Dermis blood vessel endothelial cell (primary cell): ENCODE results near the gene LRP2. TPM values are rescaled to one million over a fixed set of nuclear protein-coding genes. Genes with fewer than 3 reads are reported as not detected.

Experiments used
- DNase-seq: peaks from one replicate; pipeline ENCODE4 v3.0.0; 2010
- total RNA-seq: library from RNA; depleted of rRNA; stranded (reverse); fragments of >200 nt; gene quantifications from 2 replicates; pipeline ENCODE4 v1.2.3, GENCODE V29; 2014

The LRP2 gene
- total RNA-seq, 1 donor from 2014 or later = not detected

DNA sequence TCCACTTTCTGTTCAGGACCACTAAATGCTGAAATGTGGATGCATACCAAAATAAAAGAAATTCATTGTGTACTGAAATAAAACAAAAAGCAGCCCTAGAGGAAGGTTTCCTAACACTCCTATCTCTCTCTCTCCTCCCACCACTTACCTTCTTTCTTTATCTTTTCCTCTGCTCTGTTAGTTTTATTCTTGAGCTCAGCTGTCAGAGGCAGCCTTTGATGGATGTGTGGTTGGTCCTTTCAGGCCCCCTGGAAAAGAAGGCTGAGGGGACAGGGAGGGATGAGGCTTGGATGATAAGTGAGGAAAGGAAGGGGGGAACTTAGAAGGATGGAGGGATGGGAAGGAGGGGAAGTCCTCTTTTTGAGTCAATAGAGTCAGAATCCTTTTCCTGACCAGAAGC lies 245.3 kb downstream of the LRP2 start:
- DNase-seq = no peak

DNA sequence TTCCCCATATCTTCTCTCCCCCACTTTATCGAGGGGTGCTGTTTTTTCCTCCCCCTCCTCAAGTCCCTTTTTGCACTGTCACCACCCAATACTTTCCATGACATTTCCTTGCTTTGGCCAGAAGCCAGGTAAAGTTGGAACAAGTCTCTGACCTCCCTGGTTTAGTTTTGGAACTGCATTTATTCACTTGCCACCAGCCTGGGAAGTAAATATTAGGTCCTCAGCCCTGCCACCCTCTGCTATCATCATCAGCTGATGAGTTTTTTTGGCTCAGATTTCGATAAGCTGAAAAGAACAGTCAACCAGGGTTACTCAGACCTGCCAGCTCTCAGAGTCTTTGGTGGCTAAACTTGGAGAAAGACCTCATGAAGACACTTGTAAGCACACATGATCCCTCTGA lies 246.0 kb downstream of the LRP2 start:
- no peak for DNase-seq

DNA sequence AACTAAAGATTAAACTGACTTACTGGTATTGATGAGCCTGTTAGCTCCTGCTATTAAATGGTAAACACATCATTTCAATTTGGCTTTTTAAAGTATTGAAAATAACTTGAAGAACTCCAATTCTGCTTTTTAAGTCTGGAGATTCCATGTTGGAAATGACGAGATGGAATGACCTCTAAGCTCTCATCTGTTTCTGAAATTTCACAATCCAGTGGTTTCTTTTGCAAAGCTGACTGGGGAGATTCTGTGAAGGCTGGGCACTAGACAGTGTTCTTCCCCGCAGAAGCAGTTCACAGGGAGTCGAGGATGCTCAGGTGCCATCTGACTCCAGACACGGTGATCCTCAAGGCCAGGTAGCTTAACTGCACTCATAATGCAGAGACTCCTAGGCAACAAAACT lies 248.3 kb downstream of the LRP2 start:
- DNase-seq = no peak

DNA sequence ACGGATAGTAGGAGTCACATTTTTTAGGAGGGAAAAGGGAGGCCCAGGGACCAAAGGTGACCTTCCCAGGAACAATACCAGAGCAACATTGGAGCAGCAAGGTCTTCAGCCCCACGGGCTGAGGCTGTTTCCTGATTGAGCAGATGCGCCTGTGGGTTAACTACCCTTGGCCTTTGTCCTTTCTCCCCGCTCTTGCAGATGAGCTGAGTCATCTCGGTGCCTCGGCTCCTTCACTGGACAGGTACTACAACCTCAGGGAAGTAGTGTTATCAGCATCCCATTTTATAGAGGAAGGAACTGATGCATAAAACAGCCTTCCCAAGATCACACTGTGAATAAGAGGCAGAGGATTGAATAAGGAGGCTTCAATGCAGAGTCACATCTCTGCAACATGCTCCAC lies 249.5 kb downstream of the LRP2 start:
- DNase-seq = no peak

DNA sequence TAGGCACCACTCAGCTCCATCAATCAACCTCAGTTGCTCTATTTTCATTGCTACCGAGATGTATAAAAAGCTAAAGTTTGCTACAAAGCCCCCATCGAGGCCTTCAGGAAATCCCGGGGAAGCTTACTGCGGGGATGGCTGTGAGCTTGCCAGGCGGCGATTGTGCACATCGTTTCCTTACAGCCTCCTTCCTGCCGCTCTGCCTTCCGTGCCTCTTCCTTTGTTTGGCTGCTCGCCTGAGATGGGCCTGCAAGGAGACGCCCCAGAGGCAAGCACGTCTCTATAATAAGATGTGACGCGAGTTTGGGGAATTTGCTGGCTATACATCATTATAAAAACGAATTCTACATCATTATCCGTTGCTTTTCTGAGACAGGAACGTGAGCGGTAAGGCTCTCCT lies 251.4 kb downstream of the LRP2 start:
- DNase-seq = peak; percentile 48

DNA sequence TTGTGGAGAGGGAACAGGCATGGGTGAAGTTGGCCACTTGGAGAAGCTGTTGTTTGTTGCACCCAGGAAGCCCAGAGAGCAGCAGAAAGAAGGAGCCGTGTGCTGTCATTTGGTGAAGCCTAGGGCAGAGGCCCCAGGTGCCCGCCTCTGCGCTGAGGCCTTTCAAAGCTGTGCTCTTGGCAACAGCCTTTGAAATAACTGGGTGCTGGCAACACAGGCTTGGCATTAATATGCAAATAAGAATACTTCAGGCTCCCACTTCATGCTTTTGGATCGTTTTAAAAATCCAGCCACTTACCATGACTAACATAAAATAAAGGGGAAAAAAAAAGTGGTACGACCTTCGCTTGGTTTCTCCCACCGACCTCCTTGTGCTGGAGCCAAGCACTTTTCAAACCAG lies 251.9 kb downstream of the LRP2 start:
- no peak for DNase-seq

DNA sequence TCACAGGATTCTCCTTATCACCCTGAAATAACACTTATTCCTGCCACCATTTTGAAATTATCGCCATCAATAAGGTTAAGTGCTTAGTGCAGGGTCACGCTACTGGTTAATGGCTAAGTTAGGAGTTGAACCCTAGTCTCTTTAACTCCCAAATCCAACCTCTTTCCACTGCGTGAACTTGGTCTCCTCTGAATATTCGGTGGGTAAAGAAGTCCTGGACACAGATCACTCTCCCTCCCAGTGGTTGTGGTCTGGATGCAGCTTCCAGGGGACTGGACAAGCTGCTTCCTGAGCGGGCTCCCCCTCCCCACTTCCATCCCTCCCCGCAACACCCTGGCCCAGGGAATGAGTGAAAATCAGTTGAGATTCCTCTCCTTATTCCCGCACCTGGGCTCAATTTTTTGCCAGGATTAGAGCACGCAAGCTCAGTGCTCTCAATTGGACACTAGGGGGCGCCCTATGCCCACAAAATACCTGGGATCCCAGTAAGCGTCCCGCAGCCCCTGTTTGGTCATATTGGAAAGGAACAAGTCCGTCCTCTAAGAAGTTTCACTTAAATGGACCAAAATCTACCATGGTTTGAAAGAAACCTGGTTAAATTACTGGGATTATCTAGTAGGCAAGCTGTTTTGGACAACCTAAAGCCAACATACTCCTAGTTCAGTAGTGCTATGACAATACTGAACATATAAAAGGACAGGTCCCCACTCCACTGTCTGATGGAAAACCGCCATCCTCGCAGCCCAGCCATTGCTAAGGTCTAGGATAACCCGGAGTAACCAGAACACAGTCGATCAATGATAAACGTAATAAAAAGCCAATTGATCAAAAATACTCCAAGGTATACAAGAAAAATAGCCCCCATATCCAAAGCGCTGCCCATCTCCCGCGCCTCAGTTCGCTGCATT lies 252.6 kb downstream of the LRP2 start:
- DNase-seq = peak; percentile 88

DNA sequence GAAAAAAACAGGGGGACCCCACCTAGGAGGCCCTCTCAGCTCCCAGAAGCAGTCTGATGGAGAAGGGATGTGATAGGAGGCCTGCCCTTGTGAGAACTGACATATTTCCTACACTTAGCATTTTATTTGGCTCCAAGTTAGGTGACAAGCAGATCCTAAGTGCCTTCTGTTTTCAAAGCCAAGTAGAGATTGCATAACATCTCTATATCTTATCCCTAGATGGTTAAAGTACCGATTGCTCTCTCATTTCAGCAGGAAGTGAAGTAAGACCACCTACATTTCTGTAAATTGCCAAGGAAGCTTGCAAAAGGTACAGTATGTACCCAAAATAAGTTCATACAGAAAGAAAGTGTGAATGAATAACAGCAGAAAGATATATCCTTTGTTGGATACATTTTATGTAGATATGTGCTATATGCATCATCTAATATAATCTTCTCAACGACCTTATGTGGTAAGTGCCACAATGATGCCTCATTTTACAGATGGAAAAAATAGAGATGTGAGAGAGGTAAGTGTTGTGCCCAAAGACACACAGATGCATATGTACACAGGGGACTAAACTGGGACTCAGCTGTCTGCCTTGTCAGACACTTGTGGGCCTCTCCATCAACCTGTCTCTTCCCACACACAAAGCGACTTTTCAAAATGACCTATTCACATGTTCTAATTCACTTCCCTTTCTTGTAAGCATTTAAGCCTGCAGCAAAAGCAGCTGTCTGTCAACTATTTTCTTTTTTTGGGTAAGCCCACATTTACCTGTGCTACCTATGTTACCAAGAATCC lies 254.0 kb downstream of the LRP2 start:
- no peak for DNase-seq

DNA sequence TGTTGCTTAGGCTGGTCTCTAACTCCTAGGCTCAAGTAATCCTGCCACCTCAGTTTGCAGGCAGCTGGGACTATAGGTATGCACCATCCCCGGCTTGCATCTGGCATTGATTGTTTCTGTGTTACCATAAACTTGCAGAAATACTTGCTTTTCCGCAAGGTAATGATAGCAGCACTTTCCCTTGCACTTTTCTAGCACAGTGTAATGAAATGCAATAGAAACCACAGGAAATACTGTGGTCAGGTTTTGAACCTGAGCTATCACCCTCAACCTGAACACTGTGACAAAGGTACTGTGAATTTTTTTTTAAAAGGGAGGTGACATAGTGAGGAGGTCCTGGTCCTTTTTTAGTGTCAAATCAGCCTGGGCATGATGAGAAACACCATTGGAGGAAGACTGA lies 254.7 kb downstream of the LRP2 start:
- no peak for DNase-seq

DNA sequence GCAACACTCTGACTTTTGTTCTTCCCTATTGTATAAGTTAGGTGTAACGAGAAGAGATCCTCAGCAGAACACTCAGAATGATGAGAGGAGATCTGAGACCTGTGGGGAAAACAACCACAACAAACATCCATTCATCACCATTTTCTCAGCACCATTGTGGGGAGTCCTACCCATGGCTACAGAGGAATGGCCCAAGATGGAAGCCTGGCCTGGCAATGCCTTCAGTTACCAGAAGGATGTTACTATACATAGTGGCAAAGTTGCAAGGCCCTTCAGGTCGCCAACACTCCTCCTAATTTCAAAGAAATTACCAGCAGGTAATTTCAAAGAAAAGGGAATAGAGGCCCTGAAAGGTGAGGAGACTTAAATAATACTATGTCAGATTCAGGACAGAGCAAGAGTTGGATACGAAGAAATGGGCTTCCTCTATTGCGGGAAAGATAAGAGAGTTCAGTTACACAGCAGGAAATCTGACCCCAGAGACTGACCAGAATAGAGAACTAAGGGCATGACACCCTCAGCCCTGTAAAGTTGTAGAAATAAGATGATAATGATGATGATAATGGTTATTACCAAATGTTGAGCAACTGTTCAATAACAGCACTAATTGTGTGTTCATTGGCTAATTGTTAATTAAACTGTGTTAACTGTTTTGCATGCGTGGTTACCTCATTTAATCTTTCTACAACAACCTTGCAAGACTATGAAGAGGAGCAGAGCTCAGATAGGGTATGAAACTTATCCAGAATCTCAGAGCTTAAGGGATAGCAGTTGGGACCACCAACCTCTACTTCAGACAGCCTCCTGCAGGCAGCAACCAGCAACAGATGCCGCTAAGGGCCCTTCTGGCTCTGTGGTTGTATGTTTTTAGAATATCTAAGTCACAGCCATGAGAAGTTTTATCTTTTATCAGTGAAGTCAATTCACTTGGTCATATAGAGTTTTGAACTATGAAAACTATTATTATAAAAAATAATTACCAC lies 255.5 kb downstream of the LRP2 start:
- no peak for DNase-seq

DNA sequence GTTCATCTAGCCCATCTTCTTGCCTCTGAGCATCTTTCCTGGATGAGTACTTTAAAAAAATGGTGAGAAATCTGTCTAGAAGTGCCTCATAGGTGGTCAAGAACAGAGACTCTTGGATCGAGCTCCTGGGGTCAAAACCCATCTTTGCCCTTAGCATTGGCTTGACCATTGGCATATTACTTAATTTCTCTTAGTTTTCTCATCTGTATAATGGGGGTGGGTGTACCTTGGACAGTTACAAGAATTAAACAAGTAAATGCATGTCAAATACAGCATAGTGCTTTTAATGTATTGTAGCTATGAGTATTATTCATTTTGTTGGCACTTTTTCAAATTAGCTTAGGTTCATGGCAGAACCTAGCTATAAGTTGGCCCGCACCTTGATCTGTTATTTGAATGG lies 256.2 kb downstream of the LRP2 start:
- no peak for DNase-seq

DNA sequence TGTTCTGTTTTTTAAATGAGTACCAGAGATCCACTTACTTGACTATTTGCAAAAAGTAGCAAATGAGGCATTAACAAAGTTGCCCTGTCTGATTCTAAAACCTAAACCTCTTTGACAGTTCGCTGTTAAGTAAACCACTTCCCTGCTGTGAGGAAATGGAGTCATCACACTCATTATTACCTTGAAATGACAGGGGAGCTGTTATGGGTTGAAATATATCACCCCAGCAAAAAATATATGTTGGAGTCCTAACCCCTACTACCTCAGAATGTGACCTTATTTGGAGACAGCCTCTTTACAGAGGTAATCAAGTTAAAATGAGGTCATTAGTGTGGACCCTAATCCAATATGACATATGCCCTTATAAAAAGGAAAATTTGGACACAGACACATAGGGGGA lies 256.9 kb downstream of the LRP2 start:
- DNase-seq = no peak

DNA sequence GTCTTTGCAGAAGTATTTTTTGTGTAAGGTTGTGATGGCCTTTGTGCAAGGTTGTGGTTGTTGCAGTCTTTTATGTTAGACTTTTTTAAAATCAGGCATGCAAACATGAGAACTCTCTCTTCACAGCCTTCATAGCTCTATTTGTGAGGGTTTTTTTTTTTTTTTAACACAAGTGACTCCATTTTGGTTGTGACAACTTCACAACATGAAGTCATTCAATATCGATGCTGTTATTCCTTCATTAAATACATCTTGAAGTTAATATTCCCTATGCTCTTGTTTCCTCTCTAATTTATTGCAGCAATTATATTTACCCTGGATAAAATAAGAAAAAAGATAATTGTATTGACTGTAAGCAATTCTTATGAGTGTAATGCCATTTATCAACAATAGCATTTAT lies 257.5 kb downstream of the LRP2 start:
- no peak for DNase-seq

DNA sequence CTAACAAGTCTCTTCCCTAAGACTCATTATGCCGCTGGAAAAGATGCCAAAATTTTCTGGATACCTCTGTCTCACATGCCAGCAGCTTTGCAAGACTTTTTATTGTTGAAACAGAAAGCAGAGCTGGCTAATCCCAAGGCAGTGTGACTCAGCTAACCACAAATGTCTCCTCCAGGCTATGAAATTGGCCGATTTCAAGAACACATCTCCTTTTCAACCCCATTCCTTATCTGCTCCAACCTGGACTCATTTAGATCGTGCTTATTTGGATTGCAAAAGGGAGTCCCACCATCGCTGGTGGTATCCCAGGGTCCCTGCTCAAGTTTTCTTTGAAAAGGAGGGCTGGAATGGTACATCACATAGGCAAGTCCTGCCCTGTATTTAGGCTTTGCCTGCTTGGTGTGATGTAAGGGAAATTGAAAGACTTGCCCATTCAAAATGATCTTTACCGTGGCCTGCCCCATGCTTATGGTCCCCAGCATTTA lies 266.7 kb downstream of the LRP2 start:
- peak; percentile 20 for DNase-seq

DNA sequence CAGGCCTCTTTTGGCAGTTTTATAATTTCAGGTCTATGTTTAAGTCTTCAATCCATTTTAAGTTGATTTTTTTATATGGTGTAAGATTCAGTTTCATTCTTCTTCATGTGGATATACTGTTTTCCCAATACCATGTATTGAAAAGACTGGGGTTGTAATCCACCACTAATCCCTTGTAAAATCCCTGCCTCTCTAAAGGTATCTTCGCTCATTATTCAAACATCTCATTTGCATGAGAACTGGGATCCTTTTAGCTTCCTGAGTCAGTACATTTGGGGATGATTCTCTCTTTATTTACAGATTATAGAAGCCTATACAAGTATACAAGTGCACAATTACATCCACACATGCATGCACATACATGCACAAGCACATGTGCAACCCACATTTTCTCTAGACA lies 267.7 kb downstream of the LRP2 start:
- no peak for DNase-seq

DNA sequence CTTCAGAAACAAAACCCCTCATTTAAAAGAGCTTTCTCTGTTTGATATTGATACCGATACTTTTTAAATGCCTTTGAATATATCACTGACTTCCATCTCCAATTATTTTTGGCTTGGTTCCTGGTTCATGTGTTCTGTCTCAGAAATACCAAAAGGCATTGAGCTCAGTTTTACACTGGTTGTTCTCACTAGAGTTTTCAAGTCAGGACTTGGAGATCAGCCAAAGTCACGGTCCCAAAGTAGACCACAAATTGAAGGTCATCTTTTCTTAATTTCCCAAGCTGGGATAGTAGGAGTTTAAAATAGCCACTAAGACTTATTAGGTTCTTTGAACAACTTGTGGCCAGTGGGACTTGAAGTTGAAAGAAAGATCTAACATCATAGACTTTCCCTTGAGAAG lies 268.8 kb downstream of the LRP2 start:
- no peak for DNase-seq

DNA sequence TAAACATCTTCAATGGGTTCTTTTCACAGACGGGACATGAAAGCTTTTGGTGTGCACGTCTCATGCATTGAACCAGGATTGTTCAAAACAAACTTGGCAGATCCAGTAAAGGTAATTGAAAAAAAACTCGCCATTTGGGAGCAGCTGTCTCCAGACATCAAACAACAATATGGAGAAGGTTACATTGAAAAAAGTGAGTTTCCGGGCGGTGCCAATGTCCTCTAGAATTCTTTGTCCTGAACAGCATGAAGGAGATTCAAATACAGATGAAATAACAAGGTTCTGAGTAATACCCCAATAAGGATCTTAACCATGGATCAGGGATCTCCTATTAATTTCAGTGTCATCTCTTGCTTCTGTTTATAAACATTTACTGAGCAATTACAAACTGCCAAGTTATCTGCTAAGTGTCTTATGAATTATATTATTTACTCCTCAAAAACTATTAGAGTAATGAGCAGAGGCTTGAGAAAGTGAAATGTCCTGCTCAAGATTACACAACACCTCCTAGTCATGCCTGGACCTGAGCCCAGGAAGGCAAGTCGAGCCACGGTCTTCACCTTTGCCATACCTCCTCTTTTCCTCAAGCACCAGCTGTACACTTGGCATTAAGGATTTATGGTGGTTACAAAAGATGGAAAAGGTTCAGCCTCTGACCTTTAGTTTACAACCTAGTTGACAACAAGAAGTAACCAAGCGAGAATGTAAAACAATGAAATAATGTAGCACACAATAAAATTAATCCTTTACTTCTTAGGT lies 270.4 kb downstream of the LRP2 start:
- no peak for DNase-seq

DNA sequence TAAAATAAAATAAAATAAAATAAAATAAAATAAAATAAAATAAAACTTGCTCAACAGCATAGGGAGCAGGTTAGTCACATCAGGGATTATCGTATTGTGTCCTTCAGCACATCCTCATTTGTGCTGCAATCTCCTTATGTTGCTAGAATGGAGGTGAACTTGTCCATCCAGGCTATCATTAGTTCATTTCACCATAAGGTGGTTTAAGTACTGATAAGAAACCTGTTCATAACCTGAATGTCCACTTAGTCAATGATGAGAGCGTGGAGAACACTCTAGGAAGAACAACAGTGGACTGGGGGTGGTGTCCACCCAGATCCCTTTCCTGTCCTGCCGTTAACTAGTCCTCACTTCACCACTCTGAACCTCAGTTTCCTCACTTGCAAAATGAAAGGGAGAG lies 271.1 kb downstream of the LRP2 start:
- DNase-seq = no peak

DNA sequence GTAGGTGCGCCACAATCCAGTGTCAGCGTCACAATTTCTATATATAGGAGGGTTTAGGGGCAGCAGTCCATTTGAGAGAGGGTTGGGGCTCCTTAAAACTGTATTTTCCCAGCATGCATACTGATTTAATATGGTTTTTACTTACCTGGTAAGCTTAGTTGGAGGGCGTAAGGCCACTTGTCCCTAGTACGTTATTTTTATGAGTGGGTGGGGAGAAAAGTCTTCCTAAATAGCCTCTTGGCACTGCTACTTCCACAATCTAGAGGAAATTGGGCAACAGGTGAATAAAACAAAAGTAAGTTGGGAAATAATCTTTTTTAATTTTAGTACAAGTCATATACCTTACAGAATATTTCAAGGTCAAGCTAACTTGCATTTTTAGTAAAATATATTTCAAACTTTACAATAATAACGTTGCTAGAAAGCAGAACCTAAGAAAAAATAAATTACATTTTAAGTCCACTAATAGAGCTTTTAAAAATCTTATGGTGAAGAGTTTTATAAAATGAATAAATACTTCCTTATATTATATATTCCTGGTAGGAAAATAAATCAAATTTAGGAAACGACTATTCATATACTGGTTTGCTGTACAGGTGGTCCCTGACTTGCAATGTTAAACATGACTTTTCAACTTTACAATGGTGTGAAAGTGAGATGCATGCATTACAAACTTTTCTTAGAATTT lies 272.1 kb downstream of the LRP2 start:
- DNase-seq = no peak

DNA sequence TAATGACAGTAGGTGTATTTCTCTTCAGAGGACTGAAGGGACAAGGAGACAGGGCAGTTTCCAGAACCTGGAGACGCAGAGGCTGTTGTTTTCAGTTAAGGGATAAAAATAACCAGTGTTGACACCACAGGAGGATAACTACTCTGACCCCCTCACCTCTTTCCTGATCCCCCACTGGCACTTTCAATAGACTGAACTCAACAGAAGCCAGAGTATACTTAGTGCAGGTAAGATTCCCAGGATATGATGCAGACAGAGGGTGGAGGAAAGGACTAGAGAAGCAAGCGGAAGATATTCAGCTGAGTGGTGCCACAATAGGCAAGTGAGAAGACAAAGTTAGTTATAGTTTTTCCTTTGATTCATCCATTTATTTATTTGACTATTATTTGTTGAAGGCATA lies 273.2 kb downstream of the LRP2 start:
- DNase-seq = no peak

DNA sequence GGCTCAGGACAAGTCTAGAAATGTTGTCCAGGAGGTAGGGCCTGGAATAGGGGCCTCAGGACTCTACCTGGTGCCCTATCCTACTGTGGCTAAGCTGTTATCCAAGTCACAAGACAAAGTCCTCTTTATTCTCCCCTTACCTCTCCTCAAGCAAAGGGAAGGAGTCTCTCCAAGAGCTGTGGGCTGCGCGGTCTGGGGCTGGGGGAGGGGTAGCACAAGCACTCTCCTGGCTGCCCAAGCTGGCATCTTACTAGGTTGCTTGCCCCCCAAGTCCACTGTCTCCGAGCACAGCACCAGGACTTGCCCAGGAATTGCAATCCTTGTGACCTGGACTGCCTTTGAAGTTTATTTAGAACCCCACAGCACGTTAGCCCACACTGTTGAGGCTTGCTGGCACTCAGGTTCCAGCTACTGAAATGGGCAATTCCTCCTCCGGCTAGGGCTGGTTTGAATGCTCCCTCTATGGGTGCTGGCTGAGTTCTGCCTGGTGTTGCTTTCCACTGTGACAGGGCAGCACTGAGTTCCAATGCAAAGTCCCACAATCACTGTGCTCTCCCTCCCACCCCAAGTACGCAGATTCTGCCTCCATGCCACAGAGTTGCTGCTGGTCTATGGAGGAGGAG lies 274.5 kb downstream of the LRP2 start:
- no peak for DNase-seq
